K562 (cell line): Measurements from ENCODE around the gene EGR1. TPM values are rescaled to one million over a fixed set of nuclear protein-coding genes. Genes with fewer than 3 reads are reported as not detected.

Experiments
- ATAC-seq: fragments of 200-7000 bp; cut with Tn5 transposase; 3 replicates; pipeline ENCODE4 v1.9.1; 2020; ENCODE audit warnings: moderate library complexity
- BruUV-seq: library from RNA; stranded (reverse); fragments of 400-500 nt; replicated peaks from 2 replicates; lab custom pipeline; 2021; lab: Mats Ljungman, UMichigan
- CTCF ChIA-PET: fragments of 300-600 bp; formaldehyde crosslinking; extraction: SDS; loops from one replicate; lab custom pipeline; 2021; ENCODE audit warnings: low intra/inter-chr PET ratio; lab: Yijun Ruan, JAX
- POLR2A ChIA-PET: fragments of 300-600, 350-650 bp; sonication (Branson Sonifier 250); formaldehyde crosslinking; extraction: SDS; loops from one replicate; lab custom pipeline; 2021; ENCODE audit warnings: antibody characterized with exemption, inconsistent platforms; lab: Yijun Ruan, JAX
- DNase-seq, 4 experiments: peaks; one replicate each; pipeline versions ENCODE4 v3.0.0 to v3.0.0-alpha.2; 2011 to 2018; ENCODE audit warnings: low spot score in 3 of 4, mixed read lengths in 3 of 4; ENCODE audit errors: extremely low read depth in 1 of 4
- FAIRE-seq: peaks from 2 replicates; lab custom pipeline; 2011; peaks lifted over from hg19 to GRCh38; lab: Jason Lieb, UNC
- H2AFZ ChIP-seq: 2 replicates; pipeline ENCODE4 v1.6.0; 2011; ENCODE audit warnings: low read depth, low read length, control low read depth, inconsistent platforms
- H3K27ac ChIP-seq: fragments of 200-600 bp; 3 replicates; pipeline ENCODE4 v1.8.0; 2011; ENCODE audit warnings: low read depth, mild to moderate bottlenecking, control low read depth, inconsistent platforms, low read length, moderate library complexity, mixed read lengths; ENCODE audit errors: extremely low read depth
- H3K27me3 ChIP-seq, 2 experiments: fragments of 300-600 bp in 1 of 2; 2 replicates in 1 of 2; 3 replicates in 1 of 2; pipeline versions ENCODE4 v1.6.0 to v1.8.0; 2011; ENCODE audit warnings: inconsistent platforms in 2 of 2, low read length in 2 of 2, mild to moderate bottlenecking in 1 of 2, mixed read lengths in 1 of 2, moderate library complexity in 1 of 2; ENCODE audit not compliant: control insufficient read depth in 2 of 2, insufficient read depth in 2 of 2
- H3K36me3 ChIP-seq: fragments of 300-600 bp; 3 replicates; pipeline ENCODE4 v1.8.0; 2011; ENCODE audit warnings: mild to moderate bottlenecking, low read length, inconsistent platforms; ENCODE audit not compliant: control insufficient read depth, insufficient read depth
- H3K4me1 ChIP-seq, 2 experiments: fragments of 200-600 bp in 1 of 2; replicated peaks in 1 of 2; 2 replicates in 1 of 2; 3 replicates in 1 of 2; pipeline versions ENCODE4 v1.5.1 to v1.8.0; 2011; ENCODE audit warnings: inconsistent platforms in 2 of 2, low read length in 2 of 2, mild to moderate bottlenecking in 1 of 2, mixed read lengths in 1 of 2, moderate library complexity in 1 of 2; ENCODE audit not compliant: control insufficient read depth in 2 of 2, insufficient read depth in 2 of 2
- H3K4me2 ChIP-seq: 2 replicates; pipeline ENCODE4 v1.6.1; 2011; ENCODE audit warnings: low read length, control low read depth, inconsistent platforms, mixed read lengths; ENCODE audit not compliant: insufficient read depth
- H3K4me3 ChIP-seq: fragments of 200-600 bp; sonication (generic), shearing (Covaris generic); 2 replicates; pipeline ENCODE4 v1.5.1; 2016; ENCODE audit warnings: control low read depth, inconsistent platforms
- H3K79me2 ChIP-seq: fragments of 200-600 bp; 3 replicates; pipeline ENCODE4 v1.8.0; 2011; ENCODE audit warnings: low read length, inconsistent platforms; ENCODE audit not compliant: control insufficient read depth, insufficient read depth
- H3K9ac ChIP-seq, 2 experiments: 2 replicates each; pipeline versions ENCODE4 v1.6.0 to v1.6.1; 2011; ENCODE audit warnings: low read depth in 2 of 2, low read length in 2 of 2, control low read depth in 1 of 2, inconsistent platforms in 1 of 2, mild to moderate bottlenecking in 1 of 2, mixed read lengths in 1 of 2; ENCODE audit not compliant: insufficient read depth in 1 of 2
- H3K9me1 ChIP-seq: one replicate; pipeline ENCODE4 v1.6.0; 2011; ENCODE audit warnings: inconsistent platforms, mild to moderate bottlenecking, low read length, moderate library complexity; ENCODE audit not compliant: control insufficient read depth, insufficient read depth
- H3K9me3 ChIP-seq: replicated peaks from 2 replicates; pipeline ENCODE4 v1.5.1; 2011; ENCODE audit warnings: low read depth, low read length, inconsistent platforms; ENCODE audit not compliant: control insufficient read depth, insufficient read depth
- H4K20me1 ChIP-seq: replicated peaks from 2 replicates; pipeline ENCODE4 v1.6.1; 2011; ENCODE audit warnings: low read length, inconsistent platforms, mixed read lengths; ENCODE audit not compliant: control insufficient read depth, insufficient read depth
- EZH2 ChIP-seq: IDR thresholded peaks from 2 replicates; pipeline ENCODE4 v1.6.1; 2012; ENCODE audit warnings: low read depth, mild to moderate bottlenecking, inconsistent platforms, low read length, borderline replicate concordance
- HNRNPLL ChIP-seq: fragments of 200-400 bp; formaldehyde crosslinking; IDR thresholded peaks from 2 replicates; pipeline ENCODE4 v1.6.1; 2017; ENCODE audit warnings: low read length, low read depth, mild to moderate bottlenecking; ENCODE audit not compliant: poor library complexity, severe bottlenecking
- PKNOX1 ChIP-seq: fragments of 450-650 bp; IDR thresholded peaks from 2 replicates; pipeline ENCODE4 v1.6.1; 2016
- PRMT5 ChIP-seq: sonication (generic); formaldehyde crosslinking; IDR thresholded peaks from 2 replicates; pipeline ENCODE4 v1.5.0; 2020; ENCODE audit warnings: missing genetic modification reagents
- RBFOX2 ChIP-seq: fragments of 200-400 bp; formaldehyde crosslinking; IDR thresholded peaks from 2 replicates; pipeline ENCODE4 v1.6.1; 2017; ENCODE audit warnings: low read depth, mild to moderate bottlenecking, low read length, moderate library complexity
- TCFL5 ChIP-seq: fragments of 250-450 bp; sonication (Bioruptor Pico); conservative IDR thresholded peaks from 2 replicates; pipeline ENCODE4 v1.6.1; 2021; ENCODE audit warnings: mild to moderate bottlenecking, moderate library complexity, matching md5 sums
- WGBS: fragments of 100-300 bp; shearing (Covaris generic); methylation state at CpG from one replicate; pipeline ENCODE4 v1.1.6; 2016; ENCODE audit warnings: low coverage, mixed read lengths; ENCODE audit not compliant: insufficient coverage; ENCODE audit errors: missing lambda C conversion rate; 5-methylcytosine and 5-hydroxymethylcytosine counted together
- in situ Hi-C: fragments of 300-500 bp; cut with MboI; formaldehyde crosslinking; loops from 4 replicates; pipeline ENCODE4 v1.15.0; 2018; ENCODE audit warnings: inconsistent platforms, mixed read lengths
- intact Hi-C: fragments of 100-400 bp; cut with micrococcal nuclease; formaldehyde crosslinking; loops from 2 replicates; pipeline ENCODE4 v1.14.2; 2022
- polyA plus RNA-seq, 8 experiments: library from polyadenylated mRNA; depleted of rRNA in 4 of 8; stranded (reverse) in 5 of 8; unstranded in 3 of 8; fragments of >200 nt; fragmentation: Nextera tagmentation in 2 of 8; fragmentation: Illumina TruSeq in 1 of 8; extraction: Ambion mirVana in 2 of 8; extraction: Trizol in 1 of 8; gene quantifications; 2 replicates each; pipeline versions ENCODE4 v1.2.1 to v1.2.3, GENCODE V29; 2011 to 2014; ENCODE audit warnings: inconsistent platforms in 1 of 8, missing spikeins in 1 of 8
- total RNA-seq, 7 experiments: library from RNA; depleted of rRNA in 6 of 7; stranded (reverse); fragments of >200 nt in 6 of 7; fragmentation: Illumina TruSeq in 2 of 7; extraction: Trizol in 2 of 7; gene quantifications; 2 replicates each; pipeline versions ENCODE4 v1.2.1 to v1.2.3, GENCODE V29; 2011 to 2021; ENCODE audit warnings: low replicate concordance in 1 of 7

Gene EGR1
- total and polyA plus RNA-seq, 9 of the 15 experiments (the other 6 are each of a cell fraction or from before 2014, with no cell fraction given), result 1.3 to 132 (median 21.5) TPM

- H3K4me1 ChIP-seq, result peaks cover 51 to 54% of the 10 kb centered on the region in 2 experiments
- peak overlapping the region; percentile 79 for H2AFZ ChIP-seq
- H3K9ac ChIP-seq, result peak overlapping the region; percentile 57 to 64
- no peaks in the 10 kb centered on the region for H3K36me3 ChIP-seq
- H3K79me2 ChIP-seq, result peaks cover 6% of the 10 kb centered on the region; the same call in 2 of the 3 replicates
- H3K9me3 ChIP-seq, result no peaks in the 10 kb centered on the region
- ChIA-PET POLR2A (interaction anchor here (0.6 to 2.3 kb wide), 8 partner anchors 8 to 64 kb away, joined by 3 to 10 read pairs (median 4); partner anchors contain the start of gene EGR1), CTCF (no interaction called here)
- DNase-seq (peak in 1 of 4 experiments; percentile 43), FAIRE-seq (peak; percentile 6), ATAC-seq (no peak)
- BruUV-seq, result no TSS peak
- in situ Hi-C loops (no loop called here), intact Hi-C loops (no loop called here)
- H3K4me2 ChIP-seq, result peak overlapping the region; percentile 3; the same call in 1 of the 2 replicates
- no peaks in the 10 kb centered on the region for H3K27me3 ChIP-seq
- 49% methylated on average over 5 of the region's 5 CpGs for WGBS
- TF ChIP-seq PRMT5 (CRISPR knock-in tag), result no peak
- no peak for TF ChIP-seq EZH2
- TF ChIP-seq HNRNPLL, result peak; percentile 14
- TF ChIP-seq TCFL5 (CRISPR knock-in tag), result no peak
- peak; percentile 26; the same call in 1 of the 2 replicates for TF ChIP-seq RBFOX2
- peak; percentile 82 for TF ChIP-seq PKNOX1
- no peaks in the 10 kb centered on the region for H4K20me1 ChIP-seq
- H3K27ac ChIP-seq, result peak overlapping the region; percentile 58; the same call in 1 of the 3 replicates
- H3K4me3 ChIP-seq, result no peak overlapping the region
- H3K9me1 ChIP-seq, result no peaks in the 10 kb centered on the region
Measured at GRCh38 chr5:138489683-138490061, 24.4 kb downstream of the EGR1 start.
